ENCODE data around the gene LDLRAD4. TPM values are rescaled to one million over a fixed set of nuclear protein-coding genes. Genes with fewer than 3 reads are reported as not detected.

LDLRAD4 gene
- total RNA-seq, 4 donors from 2014 or later: 2.7 to 22.5 (median 10.8) TPM

GRCh38 chr18:13222856-13223281 is 4.3 kb downstream of the LDLRAD4 start:
- no peak overlapping the region for H3K4me3 ChIP-seq (ENCODE audit: low read depth, poor library complexity, severe bottlenecking)
- intact Hi-C loops (cut with DNase I; ENCODE audit: low total_unique reads): no loop called here
- peak in 1 of 2 donors; percentile 80 for DNase-seq (ENCODE audit: low spot score in 2 of 2)
- WGBS, 2 donors: 26 to 31% methylated on average over 4 of the region's 4 CpGs
- no peak for TF ChIP-seq POLR2A (IDR thresholded peaks at IDR 0.05)
- TF ChIP-seq, protein P1, sequence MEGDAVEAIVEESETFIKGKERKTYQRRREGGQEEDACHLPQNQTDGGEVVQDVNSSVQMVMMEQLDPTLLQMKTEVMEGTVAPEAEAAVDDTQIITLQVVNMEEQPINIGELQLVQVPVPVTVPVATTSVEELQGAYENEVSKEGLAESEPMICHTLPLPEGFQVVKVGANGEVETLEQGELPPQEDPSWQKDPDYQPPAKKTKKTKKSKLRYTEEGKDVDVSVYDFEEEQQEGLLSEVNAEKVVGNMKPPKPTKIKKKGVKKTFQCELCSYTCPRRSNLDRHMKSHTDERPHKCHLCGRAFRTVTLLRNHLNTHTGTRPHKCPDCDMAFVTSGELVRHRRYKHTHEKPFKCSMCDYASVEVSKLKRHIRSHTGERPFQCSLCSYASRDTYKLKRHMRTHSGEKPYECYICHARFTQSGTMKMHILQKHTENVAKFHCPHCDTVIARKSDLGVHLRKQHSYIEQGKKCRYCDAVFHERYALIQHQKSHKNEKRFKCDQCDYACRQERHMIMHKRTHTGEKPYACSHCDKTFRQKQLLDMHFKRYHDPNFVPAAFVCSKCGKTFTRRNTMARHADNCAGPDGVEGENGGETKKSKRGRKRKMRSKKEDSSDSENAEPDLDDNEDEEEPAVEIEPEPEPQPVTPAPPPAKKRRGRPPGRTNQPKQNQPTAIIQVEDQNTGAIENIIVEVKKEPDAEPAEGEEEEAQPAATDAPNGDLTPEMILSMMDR (IDR thresholded peaks at IDR 0.05): no peak

DNA sequence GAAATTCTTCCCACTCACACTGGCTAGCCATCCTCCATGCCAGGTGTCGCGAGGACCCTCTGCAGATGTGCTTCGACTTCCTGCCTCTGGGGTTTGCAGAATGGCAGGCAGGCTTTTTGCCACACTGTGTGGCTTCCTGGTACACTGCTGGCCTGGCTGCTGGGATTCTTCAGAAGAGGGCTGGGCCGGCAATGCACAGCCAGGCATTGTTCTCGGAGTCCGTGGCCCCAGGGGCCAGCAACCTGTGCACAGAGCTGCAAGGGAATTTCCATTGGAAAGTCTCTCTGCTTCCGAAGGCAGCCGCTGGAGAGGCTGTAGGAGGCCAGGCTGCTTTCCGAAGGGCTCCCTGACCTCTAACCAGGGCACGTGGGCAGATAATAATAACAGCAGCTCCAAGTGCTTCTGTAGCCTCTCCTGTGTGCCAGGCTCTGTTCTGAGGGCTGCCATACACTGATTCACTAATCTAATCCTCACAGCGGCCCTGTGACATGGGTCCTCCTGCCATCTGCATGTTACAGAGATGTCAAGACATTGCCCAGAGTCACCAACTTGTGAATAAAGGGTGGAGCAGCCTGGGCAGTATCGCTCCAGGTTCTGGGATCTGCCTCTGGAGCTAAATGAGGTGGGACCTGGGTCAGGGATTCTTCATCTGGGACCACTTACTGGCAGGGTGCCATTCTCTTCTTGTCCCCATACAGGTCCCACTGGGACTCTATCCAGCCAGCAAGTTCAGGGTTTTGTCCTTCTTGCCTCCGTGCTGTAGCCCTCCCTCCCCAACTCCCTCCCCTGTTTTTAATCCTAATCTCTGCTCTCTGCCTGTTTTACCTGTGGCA is 5.0 kb downstream of the LDLRAD4 start:
- intact Hi-C loops (cut with DNase I; ENCODE audit: low total_unique reads): no loop called here
- WGBS, 2 donors: 54 to 68% methylated on average over 13 of the region's 13 CpGs

GRCh38 chr18:13225261-13225660 is 6.7 kb downstream of the LDLRAD4 start:
- DNase-seq (ENCODE audit: low spot score in 2 of 2): peak in 1 of 2 donors; percentile 76
- whole genome bisulfite sequencing, 2 donors: 89 to 95% methylated on average over 5 of the region's 5 CpGs
- TF ChIP-seq POLR2A (IDR thresholded peaks at IDR 0.05): no peak
- TF ChIP-seq, protein P1 (IDR thresholded peaks at IDR 0.05): no peak
- no peak overlapping the region for H3K4me3 ChIP-seq (ENCODE audit: low read depth, poor library complexity, severe bottlenecking)
- intact Hi-C loops (cut with DNase I; ENCODE audit: low total_unique reads): no loop called here

More for the DNA sequence above, 5.0 kb downstream of the LDLRAD4 start:
- no peak overlapping the region for H3K4me3 ChIP-seq (ENCODE audit: low read depth, poor library complexity, severe bottlenecking)
- peak in 1 of 2 donors; percentile 86 for DNase-seq (ENCODE audit: low spot score in 2 of 2)
- TF ChIP-seq POLR2A (IDR thresholded peaks at IDR 0.05): no peak
- TF ChIP-seq, protein P1 (IDR thresholded peaks at IDR 0.05): no peak

- DNase-seq (ENCODE audit: low spot score in 2 of 2): no peak
- 92 to 95% methylated on average over 5 of the region's 5 CpGs for WGBS, 2 donors
- no peak overlapping the region for H3K4me3 ChIP-seq (ENCODE audit: low read depth, poor library complexity, severe bottlenecking)
- no peak for TF ChIP-seq POLR2A (IDR thresholded peaks at IDR 0.05)
- TF ChIP-seq, protein P1 (IDR thresholded peaks at IDR 0.05): no peak
- intact Hi-C loops (cut with DNase I; ENCODE audit: low total_unique reads): no loop called here
Observed at GRCh38 chr18:13226533-13227144, 8.1 kb downstream of the LDLRAD4 start.

- DNase-seq (ENCODE audit: low spot score in 2 of 2): peak in 1 of 2 donors; percentile 60
- WGBS, 2 donors: 94 to 98% methylated on average over 6 of the region's 6 CpGs
- TF ChIP-seq, protein P1 (IDR thresholded peaks at IDR 0.05): no peak
- TF ChIP-seq POLR2A (IDR thresholded peaks at IDR 0.05): no peak
- intact Hi-C loops (cut with DNase I; ENCODE audit: low total_unique reads): no loop called here
- H3K4me3 ChIP-seq (ENCODE audit: low read depth, poor library complexity, severe bottlenecking): no peak overlapping the region
Observed at GRCh38 chr18:13227910-13228309, 9.3 kb downstream of the LDLRAD4 start.

Data from lower leg skin (tissue), 4 donors.